ENCODE data around the gene TAF15.

Gene TAF15

GRCh38 chr17:35808962-35809854, at the start of gene TAF15:
TSS of gene TAF15 (plus strand) at chr17:35809484. CDS start at chr17:35809570, 86 bp downstream.
- DNase-seq, result peak; percentile 99

GRCh38 chr17:35760587-35760986, 48.7 kb upstream of the TAF15 start, which contains the start of gene C17orf50:
TSS of gene C17orf50 (plus strand) at chr17:35760887. CDS start at chr17:35760942, 55 bp downstream.
- no peak for DNase-seq

GRCh38 chr17:35761601-35762000, 47.7 kb upstream of the TAF15 start:
- no peak for DNase-seq

- DNase-seq, result no peak
Observed at GRCh38 chr17:35763767-35764122, 45.5 kb upstream of the TAF15 start.

GRCh38 chr17:35764123-35764991, 44.9 kb upstream of the TAF15 start:
- DNase-seq, result peak; percentile 75

- no peak for DNase-seq
Observed at GRCh38 chr17:35765086-35765710, 44.1 kb upstream of the TAF15 start.

GRCh38 chr17:35765756-35766488, 43.4 kb upstream of the TAF15 start:
- no peak for DNase-seq

- DNase-seq, result no peak
Observed at GRCh38 chr17:35766489-35766877, 42.8 kb upstream of the TAF15 start.

- peak; percentile 28 for DNase-seq
Observed at GRCh38 chr17:35766903-35767510, 42.3 kb upstream of the TAF15 start.

- no peak for DNase-seq
Observed at GRCh38 chr17:35768797-35769196, 40.5 kb upstream of the TAF15 start.

- no peak for DNase-seq
Observed at GRCh38 chr17:35769895-35770486, 39.3 kb upstream of the TAF15 start.

GRCh38 chr17:35773129-35773528, 36.2 kb upstream of the TAF15 start:
- DNase-seq, result no peak

GRCh38 chr17:35773679-35774425, 35.4 kb upstream of the TAF15 start:
- no peak for DNase-seq

GRCh38 chr17:35774499-35774898, 34.8 kb upstream of the TAF15 start:
- DNase-seq, result peak; percentile 36

- DNase-seq, result no peak
Observed at GRCh38 chr17:35775039-35775438, 34.2 kb upstream of the TAF15 start.

- no peak for DNase-seq
Observed at GRCh38 chr17:35775583-35775982, 33.7 kb upstream of the TAF15 start.

- DNase-seq, result no peak
Observed at GRCh38 chr17:35778641-35779196, 30.6 kb upstream of the TAF15 start.

GRCh38 chr17:35780950-35781349, 28.3 kb upstream of the TAF15 start:
- DNase-seq, result no peak

GRCh38 chr17:35784895-35785294, 24.4 kb upstream of the TAF15 start:
- no peak for DNase-seq

GRCh38 chr17:35786941-35787432, 22.3 kb upstream of the TAF15 start:
- DNase-seq, result no peak

Measured in DMS79 treated with DMSO at 0.1 percent for 48 hours (cell line).